ENCODE data around the gene DXO.

DXO gene

DNA sequence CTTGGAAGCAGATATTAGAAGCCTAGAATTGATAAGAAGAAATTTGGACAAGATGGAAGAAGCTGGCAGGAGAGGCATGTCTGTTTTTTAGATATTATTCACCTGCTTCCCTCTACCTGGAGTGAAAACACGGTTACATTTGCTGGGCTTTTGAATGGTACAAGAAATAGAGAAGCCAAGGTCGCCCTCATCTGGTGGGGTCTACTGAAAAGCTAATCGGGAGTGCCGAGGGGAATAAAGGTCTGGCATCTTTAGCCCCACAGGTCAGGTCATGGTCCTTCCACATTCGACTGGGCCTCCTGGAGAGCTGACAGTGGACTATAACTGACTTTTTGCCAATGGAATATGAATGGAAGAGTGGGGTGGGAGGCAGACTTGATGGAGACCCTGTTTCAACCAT lies 49.0 kb downstream of the DXO start:
- DNase-seq: no peak

DNA sequence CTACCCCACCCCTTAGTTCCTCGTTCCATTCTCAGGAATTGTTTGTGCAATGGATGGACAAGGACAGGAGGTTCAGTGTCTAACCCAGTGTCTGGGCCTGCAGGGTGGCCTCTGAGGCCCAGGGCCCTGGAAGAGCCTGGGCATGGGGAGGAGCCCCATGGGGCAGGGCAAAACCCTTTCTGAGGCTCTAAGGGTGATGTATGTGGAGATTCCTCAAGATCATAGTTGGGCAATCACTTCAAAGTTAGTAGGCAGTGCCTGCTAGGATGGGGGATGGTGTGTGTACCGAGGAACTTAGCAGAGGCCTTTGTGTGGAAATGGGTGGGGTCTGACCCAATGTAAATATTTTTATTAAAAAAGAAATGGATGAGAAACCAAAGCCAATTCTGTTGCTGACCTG lies 51.1 kb downstream of the DXO start:
- DNase-seq: no peak

Data from NCI-H1694 treated with DMSO at 0.1 percent for 48 hours (cell line).